Gastroesophageal sphincter (tissue), 3 donors: ENCODE data around the gene ELMOD3.

Experiments used
- EP300 ChIP-seq: sonication (generic); formaldehyde crosslinking; IDR thresholded peaks from one replicate; pipeline ENCODE4 v1.6.1; 2017; ENCODE audit warnings: antibody characterized with exemption, mild to moderate bottlenecking
- POLR2A ChIP-seq, 2 donors: fragments of 450-650 bp; IDR thresholded peaks; one replicate each; pipeline ENCODE4 v1.6.1; 2017; ENCODE audit warnings: antibody characterized with exemption in 2 of 2, mild to moderate bottlenecking in 2 of 2, moderate library complexity in 1 of 2
- POLR2AphosphoS5 ChIP-seq: sonication (generic); formaldehyde crosslinking; IDR thresholded peaks from one replicate; pipeline ENCODE4 v1.6.1; 2017; ENCODE audit warnings: antibody characterized with exemption
- TF ChIP-seq, protein P1 (sequence below), 4 experiments: fragments of 200-600 bp in 2 of 4; fragments of 450-650 bp in 2 of 4; sonication (generic) in 1 of 4; IDR thresholded peaks; one replicate each; pipeline ENCODE4 v1.5.1; 2017 to 2019; ENCODE audit warnings: antibody characterized with exemption in 4 of 4, mild to moderate bottlenecking in 2 of 4, moderate library complexity in 2 of 4

GRCh38 chr2:85324639-85325465 is 29.7 kb upstream of the ELMOD3 start:
- TF ChIP-seq POLR2A (IDR thresholded peaks at IDR 0.05), result no peak
- TF ChIP-seq, protein P1, sequence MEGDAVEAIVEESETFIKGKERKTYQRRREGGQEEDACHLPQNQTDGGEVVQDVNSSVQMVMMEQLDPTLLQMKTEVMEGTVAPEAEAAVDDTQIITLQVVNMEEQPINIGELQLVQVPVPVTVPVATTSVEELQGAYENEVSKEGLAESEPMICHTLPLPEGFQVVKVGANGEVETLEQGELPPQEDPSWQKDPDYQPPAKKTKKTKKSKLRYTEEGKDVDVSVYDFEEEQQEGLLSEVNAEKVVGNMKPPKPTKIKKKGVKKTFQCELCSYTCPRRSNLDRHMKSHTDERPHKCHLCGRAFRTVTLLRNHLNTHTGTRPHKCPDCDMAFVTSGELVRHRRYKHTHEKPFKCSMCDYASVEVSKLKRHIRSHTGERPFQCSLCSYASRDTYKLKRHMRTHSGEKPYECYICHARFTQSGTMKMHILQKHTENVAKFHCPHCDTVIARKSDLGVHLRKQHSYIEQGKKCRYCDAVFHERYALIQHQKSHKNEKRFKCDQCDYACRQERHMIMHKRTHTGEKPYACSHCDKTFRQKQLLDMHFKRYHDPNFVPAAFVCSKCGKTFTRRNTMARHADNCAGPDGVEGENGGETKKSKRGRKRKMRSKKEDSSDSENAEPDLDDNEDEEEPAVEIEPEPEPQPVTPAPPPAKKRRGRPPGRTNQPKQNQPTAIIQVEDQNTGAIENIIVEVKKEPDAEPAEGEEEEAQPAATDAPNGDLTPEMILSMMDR (IDR thresholded peaks at IDR 0.05), result no peak
- no peak for TF ChIP-seq POLR2AphosphoS5
- TF ChIP-seq EP300, result no peak
